Measurements from ENCODE around the gene ZFYVE27.

The ZFYVE27 gene

GRCh38 chr10:97743169-97743943 is 6.4 kb downstream of the ZFYVE27 start:
- DNase-seq (ENCODE audit: low read depth in 1 of 2, low spot score in 1 of 2) = no peak

- no peak for DNase-seq (ENCODE audit: low read depth in 1 of 2, low spot score in 1 of 2)
Observed at GRCh38 chr10:97744405-97745035, 7.6 kb downstream of the ZFYVE27 start.

GRCh38 chr10:97747573-97747972 is 10.6 kb downstream of the ZFYVE27 start:
- DNase-seq (ENCODE audit: low read depth in 1 of 2, low spot score in 1 of 2) = no peak

- no peak for DNase-seq (ENCODE audit: low read depth in 1 of 2, low spot score in 1 of 2)
Observed at GRCh38 chr10:97748116-97748515, 11.2 kb downstream of the ZFYVE27 start.

GRCh38 chr10:97752956-97753355 is 16.0 kb downstream of the ZFYVE27 start:
- DNase-seq (ENCODE audit: low read depth in 1 of 2, low spot score in 1 of 2) = no peak

- DNase-seq (ENCODE audit: low read depth in 1 of 2, low spot score in 1 of 2) = no peak
Observed at GRCh38 chr10:97754726-97755125, 17.8 kb downstream of the ZFYVE27 start.

- no peak for DNase-seq (ENCODE audit: low read depth in 1 of 2, low spot score in 1 of 2)
Observed at GRCh38 chr10:97755718-97756117, 18.8 kb downstream of the ZFYVE27 start.

- no peak for DNase-seq (ENCODE audit: low read depth in 1 of 2, low spot score in 1 of 2)
Observed at GRCh38 chr10:97757471-97757870, 20.5 kb downstream of the ZFYVE27 start.

- DNase-seq (ENCODE audit: low read depth in 1 of 2, low spot score in 1 of 2) = peak in 1 of 2 donors; percentile 17
Observed at GRCh38 chr10:97759158-97759887, 22.4 kb downstream of the ZFYVE27 start.

GRCh38 chr10:97759946-97760345 is 23.0 kb downstream of the ZFYVE27 start:
- no peak for DNase-seq (ENCODE audit: low read depth in 1 of 2, low spot score in 1 of 2)

- no peak for DNase-seq (ENCODE audit: low read depth in 1 of 2, low spot score in 1 of 2)
Observed at GRCh38 chr10:97760461-97761257, 23.7 kb downstream of the ZFYVE27 start.

GRCh38 chr10:97761331-97761865 is 24.5 kb downstream of the ZFYVE27 start:
- DNase-seq (ENCODE audit: low read depth in 1 of 2, low spot score in 1 of 2) = no peak

GRCh38 chr10:97762056-97762455 is 25.1 kb downstream of the ZFYVE27 start:
- no peak for DNase-seq (ENCODE audit: low read depth in 1 of 2, low spot score in 1 of 2)

GRCh38 chr10:97762816-97763215 is 25.9 kb downstream of the ZFYVE27 start:
- DNase-seq (ENCODE audit: low read depth in 1 of 2, low spot score in 1 of 2) = no peak

- no peak for DNase-seq (ENCODE audit: low read depth in 1 of 2, low spot score in 1 of 2)
Observed at GRCh38 chr10:97763411-97763810, 26.5 kb downstream of the ZFYVE27 start.

- no peak for DNase-seq (ENCODE audit: low read depth in 1 of 2, low spot score in 1 of 2)
Observed at GRCh38 chr10:97763947-97764346, 27.0 kb downstream of the ZFYVE27 start.

- DNase-seq (ENCODE audit: low read depth in 1 of 2, low spot score in 1 of 2) = no peak
Observed at GRCh38 chr10:97764519-97764931, 27.6 kb downstream of the ZFYVE27 start.

GRCh38 chr10:97765201-97765600 is 28.3 kb downstream of the ZFYVE27 start:
- no peak for DNase-seq (ENCODE audit: low read depth in 1 of 2, low spot score in 1 of 2)

- no peak for DNase-seq (ENCODE audit: low read depth in 1 of 2, low spot score in 1 of 2)
Observed at GRCh38 chr10:97766106-97766810, 29.3 kb downstream of the ZFYVE27 start.

Measured in stimulated activated CD4-positive, alpha-beta T cell treated with anti-CD3 and anti-CD28 coated beads, Interleukin-15, amount 100 ng/mL, for 1 hour (primary cell).